Amniotic epithelial cell (primary cell): Measurements from ENCODE around the gene RHBDD3.

ENCODE experiments used
- DNase-seq: peaks from one replicate; pipeline ENCODE4 v3.0.0-alpha.2; 2010; ENCODE audit warnings: low read depth

RHBDD3 gene

GRCh38 chr22:29216873-29217666, 50.7 kb downstream of the RHBDD3 start:
- peak; percentile 75 for DNase-seq

DNA sequence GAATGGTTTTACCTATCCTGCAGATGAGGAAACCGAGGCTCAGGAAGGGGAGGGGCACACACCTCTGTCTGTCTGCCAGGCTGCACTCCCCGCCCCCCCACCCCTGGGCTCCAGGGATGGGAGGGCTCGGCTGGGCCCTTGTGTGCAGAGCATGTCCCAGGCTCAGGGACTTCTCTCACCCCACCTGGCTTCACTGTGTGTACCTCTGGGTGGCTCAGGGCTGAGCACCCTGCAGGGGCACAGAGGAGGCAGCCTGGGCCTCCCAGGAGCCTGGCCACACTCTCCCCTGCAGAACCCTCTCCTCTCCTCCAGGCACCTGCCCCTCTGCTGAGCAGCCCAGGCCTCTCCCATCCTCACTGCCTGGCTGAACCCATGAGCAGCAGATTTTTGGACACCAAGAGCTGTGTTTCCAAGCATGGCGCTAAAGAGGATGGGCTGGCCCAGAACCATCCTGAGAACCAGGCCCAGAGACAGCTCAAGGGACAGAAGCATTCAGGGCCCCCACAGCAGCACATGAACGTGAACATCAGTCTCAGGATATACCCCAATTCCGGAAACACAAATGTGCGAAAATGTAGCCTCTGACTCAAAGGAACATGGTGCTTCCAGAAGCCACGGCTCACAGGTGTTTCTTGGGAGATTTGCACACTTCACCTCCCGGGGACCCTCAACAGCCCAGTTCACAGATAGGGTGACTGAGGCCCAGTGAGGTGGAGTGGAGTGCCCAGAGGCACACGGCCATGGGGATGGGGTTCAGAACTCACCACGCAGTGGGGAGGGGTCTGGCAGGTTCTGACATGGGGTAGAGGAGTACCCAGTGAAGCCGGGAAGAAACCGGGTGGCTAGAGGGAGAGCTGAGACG, 51.5 kb downstream of the RHBDD3 start:
- no peak for DNase-seq

GRCh38 chr22:29215012-29215860, 52.5 kb downstream of the RHBDD3 start:
- no peak for DNase-seq

DNA sequence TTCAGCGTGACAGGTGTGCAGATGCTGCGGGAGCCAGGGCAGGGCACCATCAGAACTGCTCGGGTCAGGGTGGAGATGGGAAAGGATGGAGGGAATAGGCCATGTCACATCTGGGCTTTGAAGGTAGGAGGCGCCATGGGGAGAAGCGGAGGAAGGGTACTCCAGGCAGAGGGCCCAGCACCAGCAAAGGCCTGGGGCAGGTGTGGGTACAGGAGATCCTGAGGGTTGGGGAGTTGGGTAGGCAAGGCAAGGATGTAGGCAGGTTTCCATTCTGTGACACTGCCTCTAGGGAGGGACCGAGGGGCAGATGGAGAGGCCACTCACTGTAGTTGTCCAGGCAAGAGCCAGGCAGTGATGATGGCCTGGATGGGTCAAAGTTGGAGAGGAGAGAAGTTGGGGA, 53.5 kb downstream of the RHBDD3 start:
- no peak for DNase-seq

DNA sequence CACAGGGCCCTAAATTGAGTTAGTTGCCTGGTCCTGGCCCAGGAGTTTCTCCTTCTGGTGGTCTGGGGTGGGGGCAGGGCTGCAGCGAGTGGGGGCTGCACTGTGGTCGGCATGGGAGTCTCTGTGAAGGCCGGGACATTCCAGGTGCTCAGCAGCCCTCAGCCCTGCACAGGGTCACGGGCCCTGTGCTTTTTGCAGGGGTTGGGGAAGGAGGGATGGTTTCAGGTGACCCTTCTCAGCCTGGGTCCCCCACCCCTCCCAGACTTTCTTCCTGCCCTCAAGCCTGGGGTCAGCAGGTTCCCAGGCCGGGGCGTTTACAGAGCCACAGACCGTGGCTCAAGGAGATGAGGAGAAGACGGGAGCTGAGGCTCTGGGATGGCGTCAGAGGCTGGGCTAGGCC, 54.3 kb downstream of the RHBDD3 start:
- no peak for DNase-seq

- no peak for DNase-seq
Measured at GRCh38 chr22:29212743-29213142, 55.0 kb downstream of the RHBDD3 start.

DNA sequence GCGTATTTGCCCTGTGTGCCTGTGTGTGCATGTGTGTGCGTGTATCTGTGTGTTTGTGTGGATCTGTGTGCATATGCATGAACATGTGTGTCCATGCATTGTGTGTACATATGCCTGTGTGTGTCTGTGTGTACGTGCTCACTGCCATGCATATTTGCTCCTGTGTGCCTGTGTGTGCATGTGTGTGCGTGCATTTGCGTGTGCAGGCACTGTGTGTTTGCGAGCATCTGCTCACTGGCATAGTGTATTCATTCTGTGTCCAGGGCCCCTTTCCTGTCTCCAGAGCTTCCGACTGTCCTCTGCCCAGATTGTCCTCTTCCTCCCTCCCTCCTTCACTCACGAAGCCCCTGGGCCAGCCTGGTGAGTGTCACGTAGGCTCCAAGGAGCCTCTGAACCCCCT, 56.3 kb downstream of the RHBDD3 start:
- no peak for DNase-seq

- DNase-seq = no peak
Measured at GRCh38 chr22:29211066-29211465, 56.7 kb downstream of the RHBDD3 start.
